ENCODE data around the gene FAM20C. TPM values are rescaled to one million over a fixed set of nuclear protein-coding genes. Genes with fewer than 3 reads are reported as not detected.
A peak's percentile ranks its signal among the peaks of the same experiment; 100 is the strongest.

FAM20C gene
- total RNA-seq, 4 donors from 2014 or later, result 41.9 to 87.5 (median 73.6) TPM

DNA sequence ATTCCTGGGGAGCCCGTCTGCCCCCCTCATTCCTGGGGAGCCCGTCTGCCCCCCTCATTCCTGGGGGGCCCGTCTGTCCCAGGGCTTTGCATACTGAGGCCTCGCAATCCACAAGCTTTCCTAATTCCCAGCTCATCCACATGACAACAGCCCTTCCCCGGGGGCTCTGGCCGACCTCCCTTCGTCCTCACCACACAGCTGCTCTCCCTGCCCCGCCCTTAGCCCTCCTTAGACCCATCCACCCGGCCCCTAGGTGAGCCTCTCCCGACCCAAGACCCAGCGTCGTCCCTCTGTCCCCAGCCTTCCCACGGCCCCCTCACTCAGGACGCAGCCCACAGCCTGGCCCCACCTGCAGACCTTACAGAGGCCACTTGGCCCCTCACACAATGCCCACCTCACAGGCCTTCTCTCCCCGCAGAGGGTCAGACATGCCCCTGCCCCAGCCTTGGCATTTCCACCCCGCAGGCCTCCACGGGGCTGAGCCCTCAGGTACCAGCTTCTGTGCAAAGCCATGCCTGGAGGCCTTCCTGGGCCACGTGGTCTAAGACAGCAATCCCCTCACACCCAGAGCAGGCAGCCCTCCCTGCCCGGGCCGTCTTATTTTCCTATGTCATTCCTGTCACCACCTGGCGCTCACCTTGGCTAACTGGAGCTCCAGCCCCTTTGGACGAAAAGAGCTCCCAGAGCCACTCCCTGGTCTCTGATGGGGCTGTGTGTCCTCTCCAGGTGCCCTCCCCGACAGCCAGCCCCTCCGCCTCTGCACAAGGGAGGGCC, 3.5 kb upstream of the FAM20C start:
- TF ChIP-seq EP300 (IDR thresholded peaks at IDR 0.05) (no peak), POLR2A (IDR thresholded peaks at IDR 0.05) (no peak), POLR2AphosphoS5 (IDR thresholded peaks at IDR 0.05) (no peak)
- TF ChIP-seq, protein P1, sequence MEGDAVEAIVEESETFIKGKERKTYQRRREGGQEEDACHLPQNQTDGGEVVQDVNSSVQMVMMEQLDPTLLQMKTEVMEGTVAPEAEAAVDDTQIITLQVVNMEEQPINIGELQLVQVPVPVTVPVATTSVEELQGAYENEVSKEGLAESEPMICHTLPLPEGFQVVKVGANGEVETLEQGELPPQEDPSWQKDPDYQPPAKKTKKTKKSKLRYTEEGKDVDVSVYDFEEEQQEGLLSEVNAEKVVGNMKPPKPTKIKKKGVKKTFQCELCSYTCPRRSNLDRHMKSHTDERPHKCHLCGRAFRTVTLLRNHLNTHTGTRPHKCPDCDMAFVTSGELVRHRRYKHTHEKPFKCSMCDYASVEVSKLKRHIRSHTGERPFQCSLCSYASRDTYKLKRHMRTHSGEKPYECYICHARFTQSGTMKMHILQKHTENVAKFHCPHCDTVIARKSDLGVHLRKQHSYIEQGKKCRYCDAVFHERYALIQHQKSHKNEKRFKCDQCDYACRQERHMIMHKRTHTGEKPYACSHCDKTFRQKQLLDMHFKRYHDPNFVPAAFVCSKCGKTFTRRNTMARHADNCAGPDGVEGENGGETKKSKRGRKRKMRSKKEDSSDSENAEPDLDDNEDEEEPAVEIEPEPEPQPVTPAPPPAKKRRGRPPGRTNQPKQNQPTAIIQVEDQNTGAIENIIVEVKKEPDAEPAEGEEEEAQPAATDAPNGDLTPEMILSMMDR (IDR thresholded peaks at IDR 0.05), result no peak
- no peak overlapping the region for H3K4me3 ChIP-seq
- no peaks in the 10 kb centered on the region for H3K9me3 ChIP-seq
- WGBS, 2 donors (ENCODE audit: low coverage in 1 of 2), result 66 to 80% methylated on average over 1 to 9 of the region's 24 CpGs
- peaks cover 0 to 36% (median 15%) of the 10 kb centered on the region in 3 donors for H3K4me1 ChIP-seq
- H3K36me3 ChIP-seq, result no peaks in the 10 kb centered on the region
- H3K27me3 ChIP-seq, result no peaks in the 10 kb centered on the region
- ATAC-seq, result no peak
- H3K27ac ChIP-seq, result no peak overlapping the region

DNA sequence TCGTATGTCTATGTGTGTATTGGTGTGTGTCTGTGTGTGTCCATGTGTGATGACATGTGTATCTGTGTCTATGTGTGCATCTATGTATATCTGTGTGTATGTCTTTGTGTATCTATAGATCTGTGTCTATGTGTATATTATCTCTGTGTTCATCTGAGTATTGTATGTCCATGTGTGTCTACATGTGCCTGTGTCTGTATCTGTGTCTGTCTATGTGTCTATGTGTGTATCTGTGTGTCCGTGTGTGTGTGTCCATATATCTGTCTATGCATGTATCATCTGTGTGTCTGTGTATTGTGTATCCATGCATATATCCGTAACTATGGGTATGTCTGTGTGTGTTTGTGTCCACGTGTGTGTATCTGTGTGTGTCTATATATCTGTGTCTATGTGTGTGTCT, 2.7 kb upstream of the FAM20C start:
- Histone ChIP-seq H3K4me1 (peaks cover 0 to 35% (median 7%) of the 10 kb centered on the region in 3 donors), H3K27me3 (no peaks in the 10 kb centered on the region), H3K36me3 (no peaks in the 10 kb centered on the region), H3K27ac (no peak overlapping the region), H3K9me3 (no peaks in the 10 kb centered on the region), H3K4me3 (no peak overlapping the region)
- WGBS, 2 donors (ENCODE audit: low coverage in 1 of 2), result 78 to 89% methylated on average over 3 to 4 of the region's 4 CpGs
- TF ChIP-seq, protein P1 (IDR thresholded peaks at IDR 0.05), result no peak
- TF ChIP-seq EP300 (IDR thresholded peaks at IDR 0.05), result no peak
- no peak for TF ChIP-seq POLR2AphosphoS5 (IDR thresholded peaks at IDR 0.05)
- no peak for TF ChIP-seq POLR2A (IDR thresholded peaks at IDR 0.05)
- no peak for ATAC-seq

DNA sequence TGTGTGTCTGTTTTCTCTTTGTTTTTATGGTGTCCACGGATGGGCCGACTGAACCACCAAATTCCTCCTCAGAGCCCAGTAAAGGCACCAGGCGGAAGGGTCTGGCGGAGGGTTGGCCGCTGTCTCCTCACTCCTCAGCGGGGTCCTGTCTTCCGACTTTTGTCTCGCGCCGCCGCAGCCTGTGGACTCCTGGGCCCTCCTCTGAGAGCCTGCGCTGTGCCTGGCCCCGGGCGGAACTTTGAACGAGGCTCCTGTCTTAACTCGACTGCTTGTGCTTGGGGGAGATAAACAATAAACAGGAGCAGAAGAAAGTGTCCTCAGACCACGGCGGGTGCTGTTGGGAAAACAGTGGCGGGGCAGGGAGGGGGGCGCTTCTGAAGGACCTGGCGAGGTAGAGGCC, 2.2 kb upstream of the FAM20C start:
- TF ChIP-seq EP300 (IDR thresholded peaks at IDR 0.05) (no peak), POLR2A (IDR thresholded peaks at IDR 0.05) (no peak), POLR2AphosphoS5 (IDR thresholded peaks at IDR 0.05) (no peak)
- TF ChIP-seq, protein P1 (IDR thresholded peaks at IDR 0.05), result no peak
- 89 to 90% methylated on average over 2 to 7 of the region's 21 CpGs for WGBS, 2 donors (ENCODE audit: low coverage in 1 of 2)

DNA sequence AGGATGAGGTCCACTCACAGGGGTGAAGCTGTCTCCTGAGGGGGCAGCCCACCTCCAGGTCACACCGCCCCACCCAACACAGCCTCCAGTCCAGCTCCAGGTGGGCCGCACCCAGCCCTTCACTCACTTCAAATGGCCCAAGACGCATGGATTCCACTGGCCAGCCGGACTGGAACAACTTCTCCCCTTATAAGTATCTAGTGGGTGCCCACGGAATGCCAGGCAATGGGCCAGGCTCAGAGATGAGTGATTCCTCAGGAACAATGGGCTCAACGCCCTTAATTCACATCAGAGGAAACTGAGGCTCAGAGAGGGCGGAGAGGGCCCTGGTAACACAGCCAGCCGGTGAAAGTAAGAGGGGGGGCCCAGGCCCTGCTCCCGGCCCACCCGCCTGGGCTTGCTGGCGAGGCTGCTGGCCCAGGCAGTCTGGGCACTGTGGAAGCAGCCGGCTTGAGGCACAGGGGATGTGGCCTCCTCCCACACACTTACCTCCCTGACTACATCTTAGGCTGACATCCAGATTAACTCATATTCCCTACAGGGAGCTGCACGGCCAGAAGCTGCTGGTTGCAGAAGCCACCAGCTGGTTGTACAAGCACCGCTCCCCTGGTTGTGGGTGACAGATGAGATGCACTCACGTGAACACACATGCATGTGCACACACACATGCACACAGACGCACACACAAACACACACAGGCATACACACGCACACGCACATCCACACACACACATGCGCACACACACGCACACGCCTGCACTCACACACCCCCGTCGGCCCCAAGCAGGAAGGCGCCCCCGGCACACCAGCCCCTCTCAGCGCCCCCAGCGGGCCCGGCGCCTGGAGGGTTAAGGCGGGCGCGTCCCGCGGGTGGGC, 1.0 kb upstream of the FAM20C start:
- 60% methylated on average over 1 of the region's 34 CpGs; no CpG with 5 or more reads in 1 of the 2 donors for WGBS, 2 donors (ENCODE audit: low coverage in 1 of 2)
- peak; percentile 23 for ATAC-seq
- Histone ChIP-seq H3K36me3 (peaks cover 0 to 12% of the 10 kb centered on the region in 2 donors), H3K27me3 (no peaks in the 10 kb centered on the region), H3K27ac (peak overlapping the region; percentile 86 to 95 (median 93)), H3K4me1 (peaks cover 0 to 44% (median 17%) of the 10 kb centered on the region in 3 donors), H3K4me3 (peak overlapping the region; percentile 61 to 86), H3K9me3 (no peaks in the 10 kb centered on the region)
- TF ChIP-seq, protein P1 (IDR thresholded peaks at IDR 0.05), result no peak
- TF ChIP-seq POLR2AphosphoS5 (IDR thresholded peaks at IDR 0.05) (peak; percentile 46), EP300 (IDR thresholded peaks at IDR 0.05) (no peak), POLR2A (IDR thresholded peaks at IDR 0.05) (no peak)

More for the DNA sequence above, 2.2 kb upstream of the FAM20C start:
- H3K27me3 ChIP-seq, result no peaks in the 10 kb centered on the region
- no peak overlapping the region for H3K4me3 ChIP-seq
- H3K4me1 ChIP-seq, result peaks cover 0 to 35% (median 6%) of the 10 kb centered on the region in 3 donors
- ATAC-seq, result no peak
- peaks cover 0 to under 1% of the 10 kb centered on the region in 2 donors for H3K36me3 ChIP-seq
- H3K27ac ChIP-seq, result peak overlapping the region in 3 of 4 donors; percentile 92 to 95 (median 94)
- H3K9me3 ChIP-seq, result no peaks in the 10 kb centered on the region

Data from gastroesophageal sphincter (tissue), 4 donors.